Measurements from ENCODE around the gene ACADL.

Gene ACADL

GRCh38 chr2:210167227-210167626, 58.0 kb downstream of the ACADL start:
- DNase-seq = no peak

- DNase-seq = no peak
Observed at GRCh38 chr2:210162466-210163124, 62.7 kb downstream of the ACADL start.

DNA sequence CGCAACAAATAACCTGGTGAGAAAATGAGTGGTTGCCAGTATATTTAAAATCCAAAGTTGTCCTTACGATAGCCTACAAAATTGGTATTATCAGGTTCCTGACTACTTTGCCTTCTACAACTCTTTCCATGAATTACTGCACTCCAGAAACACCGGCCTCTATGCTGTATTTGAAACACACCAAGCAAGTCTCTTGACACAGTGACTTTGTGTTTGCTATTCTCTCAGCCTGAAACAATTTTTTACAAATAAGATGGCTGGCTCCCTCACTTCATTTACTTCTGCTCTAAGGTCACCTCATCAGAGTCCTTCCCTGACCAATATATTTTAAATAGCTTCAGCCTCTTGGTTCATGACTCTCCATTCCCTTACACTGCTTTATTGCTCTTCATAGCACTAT, 66.2 kb downstream of the ACADL start:
- no peak for DNase-seq

GRCh38 chr2:210158236-210158635, 67.0 kb downstream of the ACADL start:
- no peak for DNase-seq

GRCh38 chr2:210157526-210157925, 67.7 kb downstream of the ACADL start:
- DNase-seq = no peak

DNA sequence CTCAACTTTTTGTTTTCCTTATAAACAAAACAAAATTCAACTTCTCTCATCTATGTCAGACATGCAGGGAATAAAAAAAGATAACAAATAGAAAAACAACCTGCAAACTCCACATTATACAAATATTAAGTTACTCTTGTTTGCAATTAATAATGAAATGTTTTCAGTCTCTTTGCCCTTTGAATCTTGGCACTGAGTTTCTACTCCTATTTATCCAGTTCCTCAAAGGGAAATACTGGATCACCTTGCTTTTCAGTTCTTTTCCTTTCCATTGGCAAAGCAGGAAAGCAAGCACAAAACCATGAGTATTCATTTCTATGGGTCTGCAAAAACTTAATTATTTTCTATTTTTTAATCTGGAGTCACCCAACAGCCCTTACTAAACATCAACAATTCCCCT, 77.6 kb downstream of the ACADL start:
- DNase-seq = no peak
